GM19328 (cell line): ENCODE results near the gene SCN4A.
A peak's percentile ranks its signal among the peaks of the same experiment; 100 is the strongest.
"Not testable (repeated sequence)": the region's sequence is repeated elsewhere in the genome, so short reads cannot be mapped to it uniquely, and the experiment has no call there.

ENCODE experiments used
- ATAC-seq: cut with Tn5 transposase; IDR thresholded peaks from one replicate; pipeline ENCODE4 v1.9.1; 2021; ENCODE audit warnings: mild to moderate bottlenecking, moderate library complexity; ENCODE audit not compliant: unreplicated experiment

The SCN4A gene

DNA sequence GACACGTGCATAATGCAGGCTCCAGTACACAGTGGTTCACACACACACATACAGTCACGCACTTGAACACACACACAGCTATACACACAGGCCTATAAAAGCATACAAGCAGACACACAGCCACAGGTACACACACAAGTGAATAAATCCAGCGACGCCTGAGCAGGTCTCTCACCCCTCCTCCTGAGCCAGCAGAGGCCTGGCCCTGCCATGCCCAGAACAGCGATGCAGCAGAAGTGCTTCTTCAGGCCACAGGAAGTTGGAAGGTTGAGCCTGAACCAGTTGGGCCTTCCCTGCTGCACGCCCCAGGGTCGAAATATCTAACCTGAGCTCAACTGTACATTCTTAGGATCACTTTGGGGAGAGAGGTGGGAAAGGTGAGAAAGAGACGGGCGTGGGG lies 33.3 kb downstream of the SCN4A start:
- no peak for ATAC-seq

GRCh38 chr17:63937920-63938319 lies 34.8 kb downstream of the SCN4A start:
- no peak for ATAC-seq

DNA sequence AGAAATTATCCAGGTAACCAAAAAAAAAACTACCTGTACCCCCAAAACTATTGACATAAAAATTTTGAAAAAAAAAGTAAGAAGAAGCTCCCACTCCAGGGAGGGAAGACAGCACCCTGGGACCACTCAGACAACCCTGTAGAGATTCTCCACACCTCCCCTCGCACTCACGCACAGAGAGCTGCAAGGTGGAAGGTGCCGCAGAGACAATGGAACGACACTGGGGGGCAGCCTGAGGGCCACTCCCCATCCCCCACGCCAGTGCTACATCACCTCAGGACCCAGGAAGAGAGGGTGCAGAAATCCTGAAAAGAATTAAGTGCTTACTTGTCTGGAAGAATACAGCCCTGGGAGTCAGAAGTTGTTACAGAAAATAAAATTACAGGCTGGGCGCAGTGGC lies 35.4 kb downstream of the SCN4A start:
- ATAC-seq = no peak

- ATAC-seq = no peak
Observed at GRCh38 chr17:63934183-63935112, 38.3 kb downstream of the SCN4A start.

DNA sequence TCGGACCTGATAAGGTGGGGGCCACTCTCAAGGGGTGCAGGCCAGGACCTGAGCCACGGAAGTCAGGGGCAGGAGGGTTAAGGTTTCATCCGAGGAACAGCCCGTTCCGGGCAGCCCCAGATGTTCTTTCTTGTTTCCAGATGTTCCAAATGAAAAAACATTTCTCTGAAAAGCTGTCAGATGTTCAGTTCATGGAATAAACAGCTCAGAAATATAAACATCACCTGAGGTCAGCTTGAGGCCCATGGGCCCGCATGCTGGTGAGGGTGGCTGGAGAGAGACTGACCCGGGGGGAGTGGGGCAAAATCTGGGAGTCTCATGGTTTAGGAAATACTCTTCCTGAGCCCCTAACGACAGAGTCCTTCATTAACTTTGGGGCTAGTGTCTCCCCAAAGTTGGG lies 39.1 kb downstream of the SCN4A start:
- no peak for ATAC-seq

DNA sequence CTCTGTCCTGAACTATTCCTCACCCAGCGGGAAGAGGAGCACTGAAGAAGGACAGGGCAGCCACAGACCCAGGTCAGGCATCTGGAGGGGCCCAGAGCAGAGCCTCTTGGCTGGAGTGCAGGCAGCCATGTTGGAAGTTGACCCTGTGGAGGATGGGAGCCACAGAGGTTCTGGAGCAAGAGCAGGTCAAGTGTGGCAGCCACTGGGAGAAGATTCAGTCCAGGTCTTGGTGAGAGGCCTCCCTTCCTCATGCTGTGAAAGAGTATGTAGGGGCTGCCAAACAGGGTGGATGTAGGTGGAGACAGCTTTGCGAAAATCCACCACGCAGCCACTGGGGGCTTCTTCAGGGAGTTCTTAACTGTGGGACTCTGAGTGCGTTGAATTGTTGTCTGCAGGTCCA lies 40.0 kb downstream of the SCN4A start:
- ATAC-seq = no peak

GRCh38 chr17:63931981-63932561 lies 40.6 kb downstream of the SCN4A start, which contains the start of gene CD79B:
Gene CD79B (minus strand): TSS chr17:63932331. CDS start chr17:63932261, 70 bp downstream.
- ATAC-seq = peak; percentile 64

GRCh38 chr17:63930951-63931575 lies 41.7 kb downstream of the SCN4A start:
- no peak for ATAC-seq

- ATAC-seq = no peak
Observed at GRCh38 chr17:63929860-63930766, 42.6 kb downstream of the SCN4A start.

DNA sequence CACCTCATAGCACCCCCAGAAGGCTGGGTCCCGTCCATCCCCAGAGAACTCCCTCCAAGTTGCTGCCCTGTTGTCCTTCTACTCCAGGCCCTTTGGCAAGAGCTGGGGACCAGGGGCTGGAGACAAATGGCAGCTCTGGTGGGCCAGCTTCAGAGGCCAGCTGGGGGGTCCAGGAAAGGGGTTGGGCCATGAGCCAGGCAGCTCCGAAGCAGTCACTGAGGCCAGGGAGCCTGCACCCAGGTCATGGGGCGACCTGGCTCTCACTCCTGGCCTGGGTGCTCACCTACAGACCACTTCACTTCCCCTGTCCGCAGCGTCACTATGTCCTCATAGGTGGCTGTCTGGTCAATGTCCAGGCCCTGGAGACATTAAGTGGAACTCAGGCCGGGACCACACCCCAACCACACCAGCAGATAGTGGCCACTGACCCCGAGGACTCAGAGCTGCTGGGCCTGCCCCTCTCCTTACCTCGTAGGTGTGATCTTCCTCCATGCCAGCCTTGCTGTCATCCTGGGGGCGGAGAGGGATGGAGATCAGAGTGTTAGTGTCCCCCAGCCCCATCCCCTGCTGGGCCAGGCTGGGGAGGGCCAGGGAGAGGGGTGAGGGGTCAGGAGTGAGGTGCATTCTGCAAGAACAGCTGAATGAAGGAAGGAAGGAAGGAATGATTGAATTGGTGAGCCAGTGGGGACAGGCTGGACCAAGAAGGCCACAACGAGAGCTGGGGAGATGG lies 43.6 kb downstream of the SCN4A start:
- ATAC-seq = no peak

DNA sequence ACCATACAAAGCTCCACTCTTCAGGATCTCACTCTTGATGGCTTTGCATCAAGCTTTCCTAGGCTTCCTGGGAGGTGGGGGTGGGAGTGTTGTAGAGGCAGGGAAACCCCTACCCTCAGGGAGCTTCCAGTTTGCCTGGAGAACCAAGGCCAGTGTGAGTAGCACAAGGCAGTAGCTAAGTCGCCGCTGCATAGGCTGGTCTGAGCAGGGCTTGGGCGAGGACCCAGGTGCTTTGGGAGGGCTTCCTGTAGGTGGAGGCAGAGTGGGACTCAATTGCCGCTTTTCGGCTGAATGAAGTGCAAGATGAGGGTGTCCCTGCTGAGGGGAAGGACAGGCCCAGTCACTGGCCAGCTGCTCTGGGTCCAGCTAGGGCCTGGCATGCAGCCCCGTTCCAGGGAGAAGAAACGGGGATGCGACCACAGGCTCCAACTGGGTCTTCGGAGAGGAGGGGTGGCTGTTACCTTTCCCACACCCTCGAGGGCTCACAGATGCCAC lies 44.5 kb downstream of the SCN4A start:
- ATAC-seq = no peak

GRCh38 chr17:63927464-63928171 lies 45.1 kb downstream of the SCN4A start:
- no peak for ATAC-seq

GRCh38 chr17:63926164-63926563 lies 46.6 kb downstream of the SCN4A start:
- no peak for ATAC-seq

- ATAC-seq = no peak
Observed at GRCh38 chr17:63925615-63926014, 47.1 kb downstream of the SCN4A start.

- not testable (repeated sequence) for ATAC-seq
Observed at GRCh38 chr17:63922402-63922801, 50.3 kb downstream of the SCN4A start.

DNA sequence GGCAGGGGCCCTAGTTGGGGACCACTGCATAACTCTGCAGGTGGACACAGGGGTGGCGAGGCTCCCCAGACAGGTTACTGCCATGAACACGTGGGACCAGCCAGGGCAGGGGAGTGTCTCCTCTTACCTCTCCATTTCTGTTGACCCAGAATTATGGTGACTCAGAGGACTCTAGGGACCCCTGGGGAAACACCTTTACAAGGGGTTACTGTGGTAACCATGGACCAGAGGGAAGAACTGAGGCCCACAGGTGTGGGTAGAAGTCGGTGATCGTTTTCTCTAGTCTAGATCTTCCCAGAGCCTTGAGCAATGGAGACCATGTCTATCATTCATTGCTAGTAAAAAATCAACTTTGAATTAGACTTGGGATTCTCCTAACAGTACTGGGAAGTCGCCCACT lies 51.9 kb downstream of the SCN4A start:
- ATAC-seq = not testable (repeated sequence)

GRCh38 chr17:63920050-63920449 lies 52.7 kb downstream of the SCN4A start:
- not testable (repeated sequence) for ATAC-seq

DNA sequence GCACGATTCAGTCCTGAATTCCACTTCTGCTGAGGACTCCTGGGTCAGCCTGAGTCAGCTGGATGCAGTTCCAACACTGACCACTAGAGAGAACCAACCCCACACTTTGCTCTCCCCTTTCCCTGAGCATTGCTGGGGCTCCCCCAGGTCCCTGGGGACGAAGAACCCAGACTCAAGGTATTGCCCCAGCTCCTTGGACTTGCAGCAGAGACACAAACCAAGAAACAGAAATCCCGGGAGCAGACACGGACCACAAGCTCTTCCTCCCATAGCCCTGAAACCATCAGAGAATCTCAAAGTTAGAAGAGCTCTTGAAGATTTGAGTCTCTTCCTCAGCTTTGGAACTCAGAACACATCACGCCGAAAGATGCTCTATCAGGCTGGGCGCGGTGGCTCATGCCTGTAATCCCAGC lies 53.4 kb downstream of the SCN4A start:
- ATAC-seq = peak; percentile 64

DNA sequence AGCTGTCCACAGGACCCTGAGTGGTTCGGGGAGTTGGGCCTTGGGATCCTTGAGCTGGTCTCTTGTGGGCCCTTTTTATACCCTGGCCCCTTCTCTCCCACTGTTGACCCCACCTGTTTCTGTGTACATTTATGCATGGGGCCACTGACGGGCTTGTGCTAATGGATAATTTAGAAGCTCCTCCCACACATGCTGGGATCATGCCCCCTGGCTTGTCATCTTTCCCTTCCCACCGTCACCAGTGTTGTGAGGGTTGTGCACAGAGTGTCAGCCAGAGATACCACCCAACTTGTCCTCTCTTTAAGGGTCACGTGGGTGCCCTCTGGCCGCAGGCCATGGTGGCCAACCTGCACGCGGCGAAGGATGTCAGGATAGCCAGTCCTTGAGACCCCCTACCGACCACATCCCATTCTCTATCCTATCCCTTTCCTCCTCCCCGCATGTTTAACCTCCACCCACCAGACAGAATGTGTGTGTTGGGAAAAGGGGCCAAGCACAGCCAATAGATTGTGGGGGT lies 53.9 kb downstream of the SCN4A start, which contains the start of gene GH1:
GH1 (minus strand) TSS at position 51 of the 517 bp plus-strand sequence. CDS start 63 bp downstream, outside the sequence.
- not testable (repeated sequence) for ATAC-seq
